ENCODE results near the gene GRAMD2A.

Gene GRAMD2A

DNA sequence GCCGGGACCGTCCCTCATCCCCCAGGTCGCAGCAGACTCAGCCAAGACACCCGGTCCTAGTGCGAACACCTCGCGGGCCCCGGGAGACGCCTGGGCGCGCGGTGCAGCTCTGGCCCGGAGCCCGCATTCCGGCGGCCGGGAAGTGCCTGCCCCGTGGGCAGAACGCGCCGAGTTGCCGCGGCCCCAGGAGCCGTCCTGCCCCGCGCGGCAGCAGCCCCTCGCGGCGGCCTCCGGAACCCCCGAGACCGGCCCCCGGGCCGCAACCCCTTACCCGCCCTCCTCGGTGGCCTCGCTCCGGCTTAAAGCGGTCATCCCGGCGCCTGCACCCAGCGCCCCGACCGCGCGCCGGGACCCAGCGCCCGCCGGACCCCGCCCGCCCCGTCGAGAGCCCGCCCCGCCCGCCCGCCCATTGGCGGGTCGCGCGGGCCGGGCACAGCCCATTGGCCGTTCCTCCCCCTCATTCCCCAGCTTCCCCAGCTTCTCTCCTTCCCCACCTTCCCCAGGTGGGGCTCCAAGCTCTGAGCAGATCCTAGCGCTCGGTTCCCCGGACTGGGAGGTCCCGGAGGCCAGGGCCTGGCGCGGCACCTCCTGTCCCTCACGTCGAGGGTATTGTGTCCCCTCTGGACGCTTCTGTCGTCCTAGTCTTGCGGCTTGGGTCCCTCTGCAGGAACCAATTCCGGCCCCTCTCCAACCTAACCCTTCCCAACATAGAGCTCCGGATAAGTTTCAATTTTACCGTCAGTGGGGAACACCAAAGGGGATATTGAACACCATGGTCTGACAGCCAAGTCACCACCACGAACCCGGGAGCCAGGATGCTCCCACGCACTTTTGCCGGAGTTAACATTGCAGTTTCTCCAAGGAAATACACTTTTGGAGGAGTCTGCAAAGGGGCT is at the start of gene GRAMD2A:
GRAMD2A (minus strand) TSS at position 328 of the 896 bp plus-strand sequence.
- peak; percentile 61 for DNase-seq
- in situ Hi-C loops (cut with HindIII; ENCODE audit: low pct_ligation_motif_present, low pct_unique_long_range_greater_than_20kb, low sequenced_read_pairs), result no loop called here

DNA sequence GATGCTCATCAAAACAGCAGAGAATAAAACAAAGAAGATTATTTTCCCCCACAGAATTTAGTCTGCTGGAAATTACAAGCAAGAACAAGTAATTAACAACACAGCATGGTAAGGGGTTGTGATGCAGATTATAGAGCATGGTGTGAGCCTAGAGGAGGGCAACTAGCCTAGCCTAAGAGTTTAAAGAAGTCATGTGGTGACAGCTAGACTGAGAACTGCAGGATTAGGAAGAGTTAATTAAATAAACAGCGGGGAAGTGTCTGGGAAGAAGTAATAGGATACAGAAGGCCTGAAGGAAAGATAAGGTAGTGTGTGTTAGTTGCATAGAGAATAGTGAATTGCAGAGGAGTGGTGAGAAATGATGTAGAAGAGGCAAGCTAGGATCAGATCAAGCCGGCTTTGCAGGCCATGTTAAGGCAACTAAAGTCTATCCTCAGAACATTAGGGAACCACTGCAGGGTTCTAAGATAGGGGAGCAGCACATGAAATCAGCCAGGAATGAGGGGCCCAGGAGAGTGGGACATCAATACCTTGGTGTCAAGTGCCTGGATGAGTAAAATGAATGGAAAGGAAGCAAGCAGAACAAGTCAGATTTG is 45.3 kb upstream of the GRAMD2A start:
- in situ Hi-C loops (cut with HindIII; ENCODE audit: low pct_ligation_motif_present, low pct_unique_long_range_greater_than_20kb, low sequenced_read_pairs), result no loop called here
- no peak for DNase-seq

DNA sequence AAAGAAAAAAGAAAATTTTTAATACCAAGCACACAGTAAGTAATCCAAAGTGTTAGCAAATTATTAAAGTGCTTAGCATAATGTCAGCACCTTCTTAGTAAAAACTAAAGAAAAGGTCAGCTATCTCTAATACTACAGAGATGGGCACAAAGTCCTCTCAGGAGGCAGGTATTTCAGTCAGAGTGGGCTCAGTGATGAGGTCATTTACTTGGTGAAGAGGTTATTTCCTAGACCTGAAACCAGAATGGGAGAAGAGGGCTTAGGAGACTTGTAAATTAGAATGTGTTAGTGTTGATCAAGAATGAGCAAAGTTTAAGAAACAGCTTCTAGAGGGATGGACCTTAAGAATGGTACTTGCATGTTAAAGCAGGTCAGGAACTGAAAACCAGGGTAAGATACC is 42.1 kb upstream of the GRAMD2A start:
- DNase-seq, result no peak
- in situ Hi-C loops (cut with HindIII; ENCODE audit: low pct_ligation_motif_present, low pct_unique_long_range_greater_than_20kb, low sequenced_read_pairs), result no loop called here

DNA sequence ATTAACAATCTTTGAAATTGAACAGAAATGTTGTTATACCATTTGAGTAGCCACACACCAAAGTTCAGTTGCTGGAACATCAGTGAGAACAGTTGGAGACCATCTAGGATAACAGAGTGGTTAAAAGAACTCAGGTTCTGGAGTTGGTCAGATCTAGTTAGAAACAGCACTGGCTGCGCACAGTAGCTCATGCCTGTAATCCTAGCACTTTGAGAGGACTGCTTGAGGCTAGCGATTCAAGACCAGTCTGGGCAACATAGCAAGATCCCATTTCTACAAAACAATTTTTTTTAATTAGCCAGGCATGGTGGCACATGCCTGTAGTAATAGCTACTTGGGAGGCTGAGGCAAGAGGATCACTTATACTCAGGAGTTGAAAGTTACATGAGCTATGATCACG is 41.0 kb upstream of the GRAMD2A start:
- DNase-seq, result no peak
- in situ Hi-C loops (cut with HindIII; ENCODE audit: low pct_ligation_motif_present, low pct_unique_long_range_greater_than_20kb, low sequenced_read_pairs), result no loop called here

DNA sequence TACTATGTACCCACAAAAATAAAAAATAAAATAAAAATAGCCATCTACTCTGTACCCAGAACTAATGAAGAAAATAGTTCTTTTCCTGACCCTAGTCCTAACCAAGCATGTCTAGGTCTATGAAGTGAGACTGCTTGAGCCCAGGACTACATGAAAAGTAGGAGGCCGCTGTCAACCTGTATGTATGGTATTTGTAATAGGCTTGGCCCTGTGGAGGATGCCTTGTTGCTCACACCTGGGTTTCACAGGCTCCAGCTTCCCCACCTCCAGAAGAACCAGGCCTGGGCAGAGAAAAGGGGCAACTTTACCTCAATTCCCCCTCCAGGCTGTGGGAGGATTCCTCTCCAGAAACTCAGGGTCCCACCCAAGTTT is 40.3 kb upstream of the GRAMD2A start:
- in situ Hi-C loops (cut with HindIII; ENCODE audit: low pct_ligation_motif_present, low pct_unique_long_range_greater_than_20kb, low sequenced_read_pairs), result no loop called here
- DNase-seq, result peak; percentile 19

DNA sequence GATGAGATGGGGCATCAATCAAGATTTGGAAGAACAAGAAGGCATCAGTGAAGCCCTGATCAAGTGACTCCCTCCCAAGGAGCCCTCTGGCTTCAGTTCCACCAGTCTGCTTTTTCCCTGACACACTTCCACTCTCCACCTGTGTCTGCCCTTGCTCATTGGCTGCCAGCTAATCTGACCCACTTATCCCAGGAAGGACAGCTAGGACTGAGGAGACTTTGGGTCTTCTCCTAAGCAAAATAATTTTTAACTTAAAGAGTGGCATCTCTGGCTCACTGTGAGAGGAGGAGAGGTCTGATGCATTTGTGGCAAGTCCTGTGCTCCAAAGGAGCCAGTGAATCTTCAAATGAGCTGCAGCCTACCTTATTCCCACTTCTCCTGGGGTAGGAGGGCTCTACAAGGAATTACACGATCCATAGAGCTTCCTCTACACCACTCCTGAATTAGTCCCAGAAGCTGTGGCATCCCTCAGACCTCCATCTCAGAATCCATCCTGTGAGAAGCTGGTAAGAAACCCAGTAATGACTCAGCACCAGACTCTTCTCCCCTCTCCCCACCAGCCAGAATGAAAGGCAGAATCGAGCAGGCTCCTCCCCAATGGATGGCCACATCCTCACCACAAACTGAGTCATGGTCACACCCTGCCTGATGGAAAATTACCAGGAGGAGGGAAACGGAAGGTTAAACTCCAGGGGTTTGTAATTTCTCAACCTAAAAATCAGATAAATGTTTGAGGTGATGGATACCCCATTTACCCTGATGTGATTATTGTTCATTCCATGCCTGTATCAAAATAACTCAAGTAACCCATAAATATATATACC is 39.7 kb upstream of the GRAMD2A start:
- DNase-seq, result peak; percentile 95
- in situ Hi-C loops (cut with HindIII; ENCODE audit: low pct_ligation_motif_present, low pct_unique_long_range_greater_than_20kb, low sequenced_read_pairs), result no loop called here

DNA sequence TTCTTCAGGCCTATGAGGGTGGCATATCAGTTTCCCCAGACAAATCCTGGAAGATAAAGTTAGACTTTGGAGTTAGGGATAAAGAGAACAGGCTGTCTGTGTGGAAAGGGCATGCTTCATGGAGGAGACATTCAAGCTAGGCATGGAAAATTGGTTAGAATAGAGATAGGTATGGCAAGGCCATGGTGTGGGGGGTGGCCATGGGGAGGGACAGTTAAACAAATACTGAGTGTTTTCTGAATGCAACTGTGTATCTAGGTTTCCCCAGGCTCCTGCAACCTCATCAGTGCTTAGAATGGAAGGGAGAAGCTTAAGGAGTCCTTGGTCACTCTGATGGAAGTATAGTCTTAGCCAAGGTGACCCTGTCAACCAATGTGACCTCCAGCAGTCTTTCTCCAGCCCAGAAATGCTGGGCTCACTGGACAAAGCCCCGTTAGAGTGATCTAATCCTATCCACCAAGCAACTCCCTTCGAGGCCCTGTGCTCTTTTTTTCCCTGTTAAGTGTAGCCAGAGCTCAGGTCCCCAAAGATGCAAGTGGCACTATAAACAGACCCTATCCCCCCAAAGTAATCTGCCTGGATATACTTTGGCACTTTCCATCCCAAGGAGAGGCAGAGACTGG is 38.9 kb upstream of the GRAMD2A start:
- in situ Hi-C loops (cut with HindIII; ENCODE audit: low pct_ligation_motif_present, low pct_unique_long_range_greater_than_20kb, low sequenced_read_pairs), result no loop called here
- DNase-seq, result no peak

DNA sequence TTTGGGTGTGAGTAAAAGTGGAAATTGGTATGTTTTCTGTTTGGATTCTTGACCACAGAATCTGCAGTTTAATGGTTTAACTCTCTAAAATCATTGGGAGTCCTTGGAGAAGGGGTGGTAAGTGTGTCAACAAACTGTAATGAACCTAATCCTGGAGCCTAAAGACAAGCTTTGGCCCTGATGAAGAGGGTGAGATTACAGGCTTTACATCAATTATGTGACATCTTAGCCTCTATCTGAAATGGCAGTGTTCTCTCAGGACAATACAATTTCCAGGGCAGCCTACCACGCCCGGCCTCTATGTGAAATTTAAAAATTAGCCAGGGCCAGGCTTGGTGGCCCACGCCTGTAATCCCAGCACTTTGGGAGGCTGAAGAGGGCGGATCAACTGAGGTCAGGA is 37.7 kb upstream of the GRAMD2A start:
- in situ Hi-C loops (cut with HindIII; ENCODE audit: low pct_ligation_motif_present, low pct_unique_long_range_greater_than_20kb, low sequenced_read_pairs), result no loop called here
- DNase-seq, result no peak

DNA sequence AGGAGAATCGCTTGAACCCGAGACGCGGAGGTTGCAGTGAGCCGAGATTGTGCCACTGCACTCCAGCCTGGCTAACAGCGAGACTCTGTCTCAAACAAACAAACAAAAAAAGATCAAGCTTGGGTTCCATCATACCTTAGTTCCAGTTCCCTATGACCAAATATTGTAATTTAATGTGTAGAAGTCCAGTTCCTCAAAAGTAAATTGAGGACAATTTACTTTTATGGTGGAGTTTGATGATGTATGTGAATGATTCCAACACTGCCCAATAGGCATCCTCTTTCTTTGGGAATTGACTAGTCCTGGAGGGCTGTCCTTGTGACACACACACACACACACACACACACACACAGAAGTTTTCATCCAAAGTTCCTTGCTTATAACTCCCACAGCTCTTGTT is 36.2 kb upstream of the GRAMD2A start:
- no peak for DNase-seq

DNA sequence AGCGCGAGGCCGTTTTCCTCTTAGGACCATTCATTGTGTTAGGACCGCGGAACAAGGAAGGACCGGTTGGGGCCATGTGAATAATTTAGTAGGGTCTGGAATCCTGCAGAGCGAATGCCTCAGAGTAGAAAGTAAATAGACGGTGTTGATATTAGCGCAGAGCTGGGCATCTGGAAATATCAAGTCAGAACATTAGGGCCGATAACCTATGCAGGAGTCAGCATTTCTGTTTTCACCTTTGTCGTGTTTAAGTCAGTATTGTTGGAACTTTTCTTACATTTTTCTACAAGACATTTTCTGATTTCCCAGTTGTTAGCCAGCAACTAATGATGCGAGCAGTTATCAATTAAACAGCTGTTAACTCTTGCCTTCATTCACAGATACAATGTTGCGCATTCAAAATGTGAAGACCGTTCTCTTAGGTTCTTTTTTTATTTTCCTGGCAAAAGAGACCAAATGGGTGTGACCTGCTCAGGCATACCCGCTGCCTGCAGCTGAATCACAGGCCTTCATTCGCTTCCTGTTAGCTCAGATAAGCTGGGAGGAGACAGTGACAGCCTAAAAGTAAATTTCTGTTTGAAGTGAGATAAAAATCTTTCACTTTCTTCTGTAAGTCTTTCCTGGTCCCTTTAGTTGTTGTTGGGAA is 34.4 kb upstream of the GRAMD2A start:
- in situ Hi-C loops (cut with HindIII; ENCODE audit: low pct_ligation_motif_present, low pct_unique_long_range_greater_than_20kb, low sequenced_read_pairs), result no loop called here
- peak; percentile 76 for DNase-seq

More for the DNA sequence above, 36.2 kb upstream of the GRAMD2A start:
- in situ Hi-C loops (cut with HindIII; ENCODE audit: low pct_ligation_motif_present, low pct_unique_long_range_greater_than_20kb, low sequenced_read_pairs), result no loop called here

DNA sequence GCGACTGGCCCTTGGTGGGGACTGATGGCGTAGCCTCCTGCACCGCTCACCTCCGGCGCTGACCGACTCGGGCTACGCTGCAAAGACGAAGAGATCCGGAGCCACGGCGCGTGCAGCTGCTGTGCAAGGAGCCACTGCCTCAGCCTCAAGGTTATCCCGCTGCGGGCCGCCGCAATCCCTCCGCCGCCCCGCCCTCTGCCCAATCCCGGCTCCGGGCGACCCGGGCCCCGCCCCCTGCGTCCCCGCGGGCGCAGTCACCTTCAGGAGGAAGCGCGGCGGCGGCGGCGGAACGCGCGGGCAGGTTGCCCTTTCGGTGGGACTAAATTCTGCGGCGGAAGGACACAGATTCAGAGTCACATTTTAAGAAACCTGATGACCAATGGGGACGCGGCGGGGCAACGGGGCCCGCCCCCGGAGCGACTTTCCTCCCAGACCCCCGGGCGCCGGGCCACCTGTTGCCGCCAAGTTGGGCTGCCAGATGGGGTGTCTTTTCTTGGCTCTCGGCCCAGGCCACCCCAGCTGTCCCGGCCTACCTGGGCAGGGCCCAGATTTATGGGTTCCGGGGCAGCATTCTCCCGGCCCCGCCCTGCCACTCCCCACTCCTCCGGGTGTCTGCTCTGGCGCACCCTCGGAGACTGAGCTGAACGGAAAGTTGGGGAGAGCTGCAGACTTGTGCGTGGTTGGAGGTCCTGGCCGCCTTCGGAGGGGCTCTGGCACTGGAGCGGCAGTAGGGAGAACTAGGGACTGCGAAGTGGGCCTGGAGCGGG is 33.7 kb upstream of the GRAMD2A start, which contains the start of gene PKM:
PKM (minus strand) TSS at position 125 of the 767 bp plus-strand sequence. CDS start 12,093 bp downstream, outside the sequence.
- in situ Hi-C loops (cut with HindIII; ENCODE audit: low pct_ligation_motif_present, low pct_unique_long_range_greater_than_20kb, low sequenced_read_pairs), result no loop called here
- DNase-seq, result peak; percentile 96

DNA sequence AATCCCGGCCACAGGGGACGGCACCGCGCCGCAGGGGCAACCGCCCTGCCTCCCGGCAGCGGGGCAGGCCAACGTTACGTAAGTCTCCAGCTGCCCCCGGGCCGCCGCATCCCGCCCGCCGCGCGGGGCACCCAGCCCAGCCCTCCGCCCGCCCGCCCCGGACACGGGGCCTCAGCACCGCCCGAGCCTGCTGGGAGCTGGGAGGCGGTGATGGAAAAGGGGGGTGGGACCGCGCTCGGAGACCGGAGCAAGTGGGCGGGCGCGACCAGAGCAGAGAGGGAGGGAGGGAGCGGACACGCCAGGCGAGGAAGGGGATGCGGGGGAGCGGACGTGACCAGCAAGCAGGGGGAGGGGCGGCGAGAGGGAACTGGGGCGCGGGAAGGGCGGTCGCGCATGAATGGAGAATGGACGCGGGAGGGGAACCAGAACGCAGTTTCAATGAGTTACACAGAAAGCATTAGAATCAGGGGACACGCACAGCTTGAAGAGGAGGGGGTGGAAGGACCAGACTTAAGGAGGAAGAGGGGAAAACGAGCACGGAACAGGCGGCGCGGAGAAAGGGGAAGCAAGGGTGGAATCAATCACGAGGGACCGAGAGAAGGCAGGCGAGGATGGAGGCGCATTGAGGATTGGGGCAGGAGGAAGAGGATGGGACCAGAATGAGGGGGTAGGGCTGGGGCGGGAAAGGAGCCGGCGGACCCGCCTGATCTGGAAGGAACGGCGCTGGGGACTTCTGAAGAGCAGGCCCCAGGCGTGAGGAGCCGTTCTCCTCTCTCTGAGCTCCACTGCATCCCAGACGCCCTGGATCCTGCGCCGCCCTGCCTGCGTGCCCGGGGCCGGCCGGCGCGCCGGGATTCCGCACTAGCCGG is 32.8 kb upstream of the GRAMD2A start:
- peak; percentile 87 for DNase-seq
- in situ Hi-C loops (cut with HindIII; ENCODE audit: low pct_ligation_motif_present, low pct_unique_long_range_greater_than_20kb, low sequenced_read_pairs), result no loop called here

DNA sequence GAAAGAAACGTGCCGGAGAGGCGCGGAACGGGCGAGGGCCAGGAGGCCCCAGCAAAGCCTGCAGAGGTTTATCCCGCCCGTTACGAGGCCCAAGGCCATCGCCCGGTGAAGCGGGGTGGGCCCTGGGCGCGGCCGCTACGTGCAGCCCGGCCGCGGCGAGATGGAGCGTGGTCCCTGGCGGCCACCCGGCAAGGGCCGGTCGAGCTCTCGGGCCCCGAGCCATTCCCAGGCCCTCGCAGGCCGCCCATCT is 32.3 kb upstream of the GRAMD2A start:
- no peak for DNase-seq
- in situ Hi-C loops (cut with HindIII; ENCODE audit: low pct_ligation_motif_present, low pct_unique_long_range_greater_than_20kb, low sequenced_read_pairs), result no loop called here

DNA sequence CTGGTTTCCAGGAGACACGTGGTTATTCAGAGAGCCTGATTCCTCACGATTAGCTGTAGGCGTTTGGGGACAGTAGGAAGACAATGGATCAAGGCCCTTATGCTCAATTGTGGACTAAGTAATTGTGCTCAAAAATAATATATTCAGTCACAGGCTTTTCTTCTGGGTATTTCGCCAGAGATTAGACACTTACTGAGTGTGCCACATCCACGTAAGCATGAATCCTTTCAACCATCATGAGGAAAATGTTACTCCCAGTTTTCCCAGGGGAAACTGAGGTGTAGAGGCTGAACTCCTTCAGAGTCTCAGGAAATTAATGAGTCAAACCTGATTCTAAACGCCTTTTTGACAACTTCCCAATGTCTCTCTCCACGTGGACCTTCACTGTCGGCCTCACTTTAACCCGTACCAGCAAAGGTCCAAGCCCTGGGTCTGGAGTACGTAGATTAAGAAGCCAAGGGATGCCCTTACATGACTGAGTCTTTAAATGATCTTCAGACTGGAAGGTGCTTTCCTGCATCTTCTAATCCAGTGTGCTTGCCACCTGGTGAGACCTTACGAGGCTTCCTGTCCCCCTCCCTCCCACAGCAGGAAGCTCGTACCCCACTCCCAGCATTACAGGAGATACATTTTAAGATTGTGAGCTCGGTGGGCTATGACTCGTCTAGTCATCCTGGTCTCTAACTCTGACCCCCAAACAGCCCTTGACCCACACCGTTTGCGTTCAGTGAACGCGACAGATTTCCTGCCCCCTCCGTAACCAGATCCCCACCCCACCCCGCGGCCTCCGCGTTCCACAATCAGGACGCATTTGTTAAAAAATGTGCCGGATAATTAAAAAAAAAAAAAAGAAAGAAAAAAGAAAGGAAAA is 31.7 kb upstream of the GRAMD2A start:
- DNase-seq, result peak; percentile 19
- in situ Hi-C loops (cut with HindIII; ENCODE audit: low pct_ligation_motif_present, low pct_unique_long_range_greater_than_20kb, low sequenced_read_pairs), result no loop called here

DNA sequence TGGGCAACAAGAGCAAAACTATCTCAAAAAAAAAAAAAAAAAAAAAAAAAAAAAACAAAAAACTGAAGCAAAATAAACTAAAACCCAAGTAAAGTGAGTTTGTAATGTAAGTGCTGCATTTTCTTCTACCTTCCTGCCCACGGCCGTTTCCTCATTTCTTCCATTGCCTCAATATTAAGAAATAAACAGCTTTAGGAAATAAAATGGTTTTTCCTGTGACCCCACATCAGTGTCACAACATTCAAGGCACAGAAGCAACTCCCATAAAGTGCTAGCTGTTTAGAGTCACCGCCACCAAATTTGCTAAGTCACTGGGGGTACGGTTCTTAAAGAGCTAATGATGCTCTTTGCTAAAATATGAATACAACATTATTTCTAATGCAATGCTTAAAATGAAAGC is 30.1 kb upstream of the GRAMD2A start:
- DNase-seq, result no peak
- in situ Hi-C loops (cut with HindIII; ENCODE audit: low pct_ligation_motif_present, low pct_unique_long_range_greater_than_20kb, low sequenced_read_pairs), result no loop called here

DNA sequence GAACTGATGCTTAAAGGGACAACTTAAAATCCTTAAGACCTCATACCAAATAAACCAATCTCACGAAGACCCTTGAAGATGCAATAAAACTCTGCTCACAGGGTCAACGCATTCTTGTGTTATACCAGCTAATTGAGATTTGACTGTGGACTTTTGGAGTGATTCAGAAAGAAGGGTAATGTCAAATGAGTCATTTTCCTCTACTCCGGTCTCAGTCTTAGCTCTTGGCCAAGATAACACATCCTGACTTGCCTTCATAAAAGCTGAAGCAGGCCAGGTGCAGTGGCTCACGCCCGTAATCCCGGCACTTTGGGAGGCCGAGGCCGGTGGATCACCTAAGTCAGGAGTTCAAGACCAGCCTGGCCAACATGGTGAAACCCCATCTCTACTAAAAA is 29.6 kb upstream of the GRAMD2A start:
- in situ Hi-C loops (cut with HindIII; ENCODE audit: low pct_ligation_motif_present, low pct_unique_long_range_greater_than_20kb, low sequenced_read_pairs), result no loop called here
- DNase-seq, result peak; percentile 77
